ENCODE results near the gene TOR4A.

GRCh38 chr9:137318602-137319001 is 41.1 kb downstream of the TOR4A start:
- TF ChIP-seq ELK1 (CRISPR knock-in tag; IDR thresholded peaks at IDR 0.05) (no peak), TEAD4 (IDR thresholded peaks at IDR 0.05; ENCODE audit: low read length) (no peak), TEAD4 (CRISPR knock-in tag; IDR thresholded peaks at IDR 0.05; ENCODE audit: borderline replicate concordance) (no peak), ZSCAN29 (IDR thresholded peaks at IDR 0.05) (no peak), ZBTB8A (IDR thresholded peaks at IDR 0.05; ENCODE audit: partially characterized antibody) (no peak), NFE2L1 (tag; IDR thresholded peaks at IDR 0.05; ENCODE audit: borderline replicate concordance, low read depth) (no peak), POLR2AphosphoS5 (IDR thresholded peaks at IDR 0.05; ENCODE audit: control insufficient read depth, insufficient read depth, low read depth, low read length) (no peak), ZNF76 (CRISPR knock-in tag; IDR thresholded peaks at IDR 0.05; ENCODE audit: borderline replicate concordance) (no peak), CEBPB (tag; IDR thresholded peaks at IDR 0.05) (no peak), MAFK (IDR thresholded peaks at IDR 0.05; ENCODE audit: low read length) (no peak), NEUROD1 (IDR thresholded peaks at IDR 0.05; ENCODE audit: borderline replicate concordance, low read depth, low read length, partially characterized antibody) (no peak), GATAD2A (IDR thresholded peaks at IDR 0.05) (no peak), ZFX (CRISPR knock-in tag; IDR thresholded peaks at IDR 0.05) (no peak; the same call in 1 of the 2 replicates), PHF20 (IDR thresholded peaks at IDR 0.05; ENCODE audit: partially characterized antibody) (no peak), FOXM1 (IDR thresholded peaks at IDR 0.05; ENCODE audit: low read depth) (no peak), FOXM1 (CRISPR knock-in tag; IDR thresholded peaks at IDR 0.05; ENCODE audit: low read depth) (no peak)
